Esophagus squamous epithelium (tissue), 4 donors: ENCODE data around the gene PALD1.

ENCODE experiments used
- POLR2A ChIP-seq, 4 donors: fragments of 450-650 bp; IDR thresholded peaks; one replicate each; pipeline ENCODE4 v1.6.1; 2017; ENCODE audit warnings: antibody characterized with exemption in 4 of 4, mild to moderate bottlenecking in 4 of 4, moderate library complexity in 3 of 4
- TF ChIP-seq, protein P1 (sequence below), 6 experiments: fragments of 450-650 bp in 4 of 6; fragments of 200-600 bp in 2 of 6; sonication (generic) in 2 of 6; IDR thresholded peaks; one replicate each; pipeline ENCODE4 v1.5.1; 2016 to 2019; ENCODE audit warnings: antibody characterized with exemption in 6 of 6, mild to moderate bottlenecking in 4 of 6, moderate library complexity in 4 of 6

DNA sequence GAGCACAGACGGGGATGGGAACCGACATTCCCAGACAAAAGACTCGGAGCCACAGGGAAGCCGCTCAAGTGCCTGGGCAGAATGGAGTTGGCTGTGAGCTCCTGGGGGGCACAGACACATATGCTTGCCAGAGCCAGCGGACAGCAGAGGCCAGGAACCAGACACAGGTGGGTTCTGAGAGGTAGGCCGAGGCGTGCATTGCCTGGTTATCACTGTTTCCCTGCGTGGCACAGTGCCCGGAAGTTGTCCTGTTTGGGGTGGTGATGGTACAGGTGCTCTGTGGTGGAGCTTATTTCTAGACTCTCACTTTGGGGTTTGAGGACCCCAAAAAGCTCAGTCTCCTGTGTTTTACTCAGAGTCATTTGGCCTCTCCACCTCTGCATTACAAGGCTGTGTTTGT, 2.5 kb downstream of the PALD1 start:
- TF ChIP-seq POLR2A (IDR thresholded peaks at IDR 0.05) = no peak
- TF ChIP-seq, protein P1, sequence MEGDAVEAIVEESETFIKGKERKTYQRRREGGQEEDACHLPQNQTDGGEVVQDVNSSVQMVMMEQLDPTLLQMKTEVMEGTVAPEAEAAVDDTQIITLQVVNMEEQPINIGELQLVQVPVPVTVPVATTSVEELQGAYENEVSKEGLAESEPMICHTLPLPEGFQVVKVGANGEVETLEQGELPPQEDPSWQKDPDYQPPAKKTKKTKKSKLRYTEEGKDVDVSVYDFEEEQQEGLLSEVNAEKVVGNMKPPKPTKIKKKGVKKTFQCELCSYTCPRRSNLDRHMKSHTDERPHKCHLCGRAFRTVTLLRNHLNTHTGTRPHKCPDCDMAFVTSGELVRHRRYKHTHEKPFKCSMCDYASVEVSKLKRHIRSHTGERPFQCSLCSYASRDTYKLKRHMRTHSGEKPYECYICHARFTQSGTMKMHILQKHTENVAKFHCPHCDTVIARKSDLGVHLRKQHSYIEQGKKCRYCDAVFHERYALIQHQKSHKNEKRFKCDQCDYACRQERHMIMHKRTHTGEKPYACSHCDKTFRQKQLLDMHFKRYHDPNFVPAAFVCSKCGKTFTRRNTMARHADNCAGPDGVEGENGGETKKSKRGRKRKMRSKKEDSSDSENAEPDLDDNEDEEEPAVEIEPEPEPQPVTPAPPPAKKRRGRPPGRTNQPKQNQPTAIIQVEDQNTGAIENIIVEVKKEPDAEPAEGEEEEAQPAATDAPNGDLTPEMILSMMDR (IDR thresholded peaks at IDR 0.05) = no peak
